GM19043 (cell line): ENCODE data around the gene STK11.

Source experiments
- ATAC-seq: cut with Tn5 transposase; IDR thresholded peaks from one replicate; pipeline ENCODE4 v1.9.1; 2021; ENCODE audit warnings: low read depth; ENCODE audit not compliant: unreplicated experiment

Gene STK11

GRCh38 chr19:1269065-1269477 lies 63.5 kb downstream of the STK11 start, which contains the start of gene CIRBP:
CIRBP (plus strand) TSS chr19:1269332; CDS start chr19:1270934, 1,602 bp downstream.
- ATAC-seq: peak; percentile 43

- ATAC-seq: peak; percentile 27
These were observed 64.1 kb downstream of the STK11 start for GRCh38 chr19:1269478-1270212.

DNA sequence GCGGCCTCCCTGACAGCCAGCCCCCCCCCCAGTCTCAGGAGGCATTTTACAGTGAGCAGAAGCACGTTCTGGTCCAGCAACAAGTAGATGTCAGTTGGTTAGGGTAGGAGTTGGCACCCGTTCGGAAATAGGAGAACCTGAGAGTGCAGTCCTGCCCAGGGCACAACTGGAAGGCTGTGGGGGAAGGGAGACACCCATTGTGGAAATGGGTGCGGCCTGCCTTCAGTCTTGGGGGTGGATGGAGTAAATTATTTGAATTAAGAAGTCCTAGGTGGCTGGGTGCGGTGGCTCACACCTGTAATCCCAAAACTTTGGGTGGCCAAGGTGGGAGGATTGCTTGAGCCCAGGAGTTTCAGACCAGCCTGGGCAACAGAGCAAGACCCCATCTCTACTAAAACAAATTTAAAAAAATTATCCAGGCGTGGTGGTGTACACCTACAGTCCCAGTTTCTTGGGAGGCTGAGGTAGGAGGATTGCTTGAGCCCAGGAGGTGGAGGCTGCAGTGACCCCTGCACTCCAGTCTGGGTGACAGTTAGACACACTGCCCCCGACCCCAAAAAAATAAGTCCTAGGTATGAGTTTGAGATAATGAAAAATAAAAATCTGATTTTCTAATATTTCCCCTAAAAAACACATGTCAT lies 64.8 kb downstream of the STK11 start:
- ATAC-seq: no peak

GRCh38 chr19:1270854-1271527 lies 65.4 kb downstream of the STK11 start:
- no peak for ATAC-seq

GRCh38 chr19:1271528-1272422 lies 66.2 kb downstream of the STK11 start:
- no peak for ATAC-seq

GRCh38 chr19:1272423-1273262 lies 67.1 kb downstream of the STK11 start:
- ATAC-seq: no peak

DNA sequence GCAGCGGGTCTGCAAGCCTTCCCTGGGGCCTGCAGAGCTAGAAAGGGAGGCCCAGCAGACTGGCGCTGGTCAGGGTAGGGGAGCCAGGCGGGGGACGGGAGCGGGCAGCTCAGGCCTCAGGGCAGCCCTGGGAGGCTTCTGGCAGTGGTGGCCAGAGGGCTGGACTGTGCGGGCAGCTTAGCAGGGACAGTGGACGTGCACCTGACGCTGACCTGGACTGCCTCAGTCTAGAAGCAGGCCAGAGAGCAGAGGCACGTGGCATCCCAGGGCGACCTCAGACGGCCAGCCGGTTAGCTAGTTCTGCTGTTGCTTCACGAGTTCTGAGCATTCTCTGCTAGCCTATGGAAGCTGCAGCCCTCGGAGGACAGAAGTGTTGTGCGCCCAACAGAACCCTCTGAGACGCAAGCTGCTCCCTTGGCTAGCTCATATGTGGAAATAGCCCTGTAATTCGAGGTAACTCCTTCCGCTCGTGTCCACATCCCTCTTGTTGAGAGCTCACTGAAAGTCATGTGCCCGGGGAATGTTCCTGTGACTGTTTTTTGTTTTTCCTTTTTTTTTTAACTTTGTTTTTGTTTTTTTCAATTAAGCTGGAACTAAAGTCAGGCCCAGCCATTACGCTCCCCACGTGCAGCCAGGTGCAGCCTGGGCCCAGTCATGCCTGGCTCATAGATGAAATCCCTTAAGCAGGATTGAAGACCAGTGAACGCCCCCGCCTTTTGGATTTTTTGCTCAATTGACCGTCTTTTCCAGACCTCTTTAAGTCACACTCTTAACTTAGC lies 67.9 kb downstream of the STK11 start:
- ATAC-seq: no peak

- no peak for ATAC-seq
These were observed 68.7 kb downstream of the STK11 start for GRCh38 chr19:1274081-1274851.

GRCh38 chr19:1274852-1275259 lies 69.3 kb downstream of the STK11 start:
- no peak for ATAC-seq

- peak; percentile 73 for ATAC-seq
These were observed 69.8 kb downstream of the STK11 start, which contains the start of gene FAM174C for GRCh38 chr19:1275260-1275975. FAM174C (plus strand) TSS chr19:1275530; CDS start chr19:1275550, 20 bp downstream.

GRCh38 chr19:1275976-1276627 lies 70.5 kb downstream of the STK11 start:
- ATAC-seq: no peak

DNA sequence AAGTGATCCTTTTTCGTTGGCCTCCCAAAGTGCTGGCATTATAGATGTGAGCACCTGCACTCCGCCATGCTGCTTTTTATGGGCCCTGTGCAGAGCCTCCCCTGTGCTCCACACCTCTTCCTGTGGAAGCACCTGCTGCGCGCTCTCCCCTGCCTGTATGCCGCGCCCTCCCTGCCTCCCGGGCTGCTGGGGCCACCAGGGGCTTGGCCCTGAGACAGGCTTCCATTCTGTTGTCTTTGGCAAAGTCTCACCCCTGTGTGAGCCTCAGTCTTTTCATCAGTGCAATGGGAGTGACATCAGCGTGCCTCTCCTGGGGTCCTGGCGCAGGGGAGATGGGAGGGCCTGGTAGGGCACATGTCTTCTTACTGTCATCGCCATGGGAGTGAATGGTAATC lies 71.0 kb downstream of the STK11 start:
- no peak for ATAC-seq

- no peak for ATAC-seq
These were observed 71.5 kb downstream of the STK11 start for GRCh38 chr19:1277061-1277460.
